Transverse colon (tissue), 3 donors: ENCODE data around the gene ZNF594.

Experiments
- EP300 ChIP-seq: sonication (generic); formaldehyde crosslinking; IDR thresholded peaks from one replicate; pipeline ENCODE4 v1.6.1; 2017; ENCODE audit warnings: antibody characterized with exemption, low read depth
- POLR2A ChIP-seq: fragments of 450-650 bp; IDR thresholded peaks from one replicate; pipeline ENCODE4 v1.6.1; 2016; ENCODE audit warnings: antibody characterized with exemption, mild to moderate bottlenecking, moderate library complexity
- POLR2AphosphoS5 ChIP-seq, 3 donors: sonication (generic); formaldehyde crosslinking; IDR thresholded peaks; one replicate each; pipeline ENCODE4 v1.6.1; 2016; ENCODE audit warnings: antibody characterized with exemption in 3 of 3

DNA sequence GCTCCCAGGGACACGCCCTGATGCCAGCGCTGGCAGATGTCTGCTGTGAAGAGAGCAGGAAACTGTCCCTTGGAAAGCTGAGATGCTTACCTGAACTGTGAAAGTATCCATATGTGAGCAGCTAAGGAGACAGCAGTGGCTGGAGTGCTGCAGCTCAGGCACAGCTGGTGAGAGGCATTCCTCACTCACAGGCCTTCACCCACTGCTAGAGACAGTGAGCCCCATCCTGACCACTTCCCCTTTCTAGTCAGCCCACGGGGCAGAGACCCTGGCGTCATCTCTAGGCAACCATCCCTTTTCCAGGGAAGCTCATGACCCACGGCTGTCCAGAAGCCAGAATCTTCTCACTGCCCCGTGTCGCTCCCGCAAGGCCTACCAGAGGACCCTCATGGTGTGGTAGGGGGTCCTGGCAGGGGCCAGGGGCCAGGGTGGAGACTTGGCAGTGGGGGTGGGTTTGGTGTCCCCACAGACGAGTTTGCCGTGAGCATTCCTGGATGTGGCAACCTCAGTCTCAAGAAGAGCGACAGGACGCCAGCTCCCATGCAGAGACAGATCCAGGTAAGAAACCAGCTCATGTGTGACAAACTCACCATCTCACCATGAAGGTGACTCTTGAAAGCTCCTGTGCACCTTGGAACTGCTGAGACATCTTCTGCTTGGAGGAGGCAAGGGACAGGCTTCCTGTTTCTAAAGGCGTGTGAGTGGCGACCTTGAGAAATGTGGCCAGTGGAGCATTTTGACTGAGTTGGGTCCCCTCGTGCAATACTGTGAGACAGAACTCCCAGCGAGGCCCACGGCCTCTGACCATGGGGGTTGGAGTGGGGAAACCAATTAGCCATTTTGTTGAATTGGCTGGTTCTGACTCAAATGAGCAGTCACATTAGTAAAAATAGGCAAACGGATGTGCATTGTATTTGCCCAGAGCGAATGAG, 43.2 kb upstream of the ZNF594 start, which contains the start of gene SCIMP:
- TF ChIP-seq EP300 (no peak), POLR2A (peak; percentile 39), POLR2AphosphoS5 (IDR thresholded peaks at IDR 0.05) (peak in 2 of 3 donors; percentile 18 to 44)
